HepG2 (cell line): ENCODE measurements around the gene RGMA. TPM values are rescaled to one million over a fixed set of nuclear protein-coding genes. Genes with fewer than 3 reads are reported as not detected.

Source experiments
- ATAC-seq: fragments of 200-7000 bp; cut with Tn5 transposase; 3 replicates; pipeline ENCODE4 v1.9.1; 2020; ENCODE audit warnings: mild to moderate bottlenecking, moderate library complexity
- BruUV-seq: library from RNA; stranded (reverse); fragments of 400-500 nt; replicated peaks from 2 replicates; lab custom pipeline; 2021; lab: Mats Ljungman, UMichigan
- CTCF ChIA-PET: fragments of 300-600 bp; formaldehyde crosslinking; extraction: SDS; loops from one replicate; lab custom pipeline; 2021; ENCODE audit warnings: low total read pairs, inconsistent platforms, low intra/inter-chr PET ratio; lab: Yijun Ruan, JAX
- POLR2A ChIA-PET: fragments of 350-600 bp; sonication (Branson Sonifier 250); formaldehyde crosslinking; loops from one replicate; lab custom pipeline; 2020; ENCODE audit warnings: antibody characterized with exemption, inconsistent platforms; lab: Yijun Ruan, JAX
- DNase-seq: peaks from one replicate; pipeline ENCODE4 v3.0.0-alpha.2; 2015; ENCODE audit warnings: low spot score
- FAIRE-seq: peaks from 3 replicates; lab custom pipeline; 2011; peaks lifted over from hg19 to GRCh38; lab: Jason Lieb, UNC
- H2AFZ ChIP-seq: one replicate; pipeline ENCODE4 v1.6.1; 2011; ENCODE audit warnings: low read length, inconsistent platforms
- H3K27ac ChIP-seq: fragments of 300-600 bp; 3 replicates; pipeline ENCODE4 v1.8.0; 2011; ENCODE audit warnings: mixed run types, mild to moderate bottlenecking, mixed read lengths, low read length, inconsistent platforms; ENCODE audit not compliant: insufficient read depth; ENCODE audit errors: extremely low read length
- H3K27me3 ChIP-seq, 2 experiments: fragments of 200-600 bp in 1 of 2; 2 replicates in 1 of 2; 3 replicates in 1 of 2; pipeline versions ENCODE4 v1.6.0 to v1.8.0; 2011; ENCODE audit warnings: low read length in 2 of 2, mild to moderate bottlenecking in 2 of 2, moderate library complexity in 2 of 2, inconsistent platforms in 1 of 2; ENCODE audit not compliant: insufficient read depth in 2 of 2, control insufficient read depth in 1 of 2
- H3K36me3 ChIP-seq, 2 experiments: fragments of 200-600 bp in 1 of 2; replicated peaks in 1 of 2; 2 replicates in 1 of 2; 3 replicates in 1 of 2; pipeline versions ENCODE4 v1.5.1 to v1.8.0; 2011; ENCODE audit warnings: low read length in 2 of 2, inconsistent platforms in 1 of 2; ENCODE audit not compliant: insufficient read depth in 2 of 2, control insufficient read depth in 1 of 2
- H3K4me1 ChIP-seq: 2 replicates; pipeline ENCODE4 v1.5.1; 2012; ENCODE audit warnings: low read length, inconsistent platforms; ENCODE audit not compliant: insufficient read depth
- H3K4me2 ChIP-seq: 2 replicates; pipeline ENCODE4 v1.6.0; 2011; ENCODE audit warnings: low read depth, low read length, inconsistent platforms
- H3K4me3 ChIP-seq, 3 experiments: fragments of 200-600 bp in 1 of 3; sonication (generic), shearing (Covaris generic) in 1 of 3; replicated peaks in 1 of 3; 2 replicates each; pipeline ENCODE4 v1.5.1; 2011 to 2016; ENCODE audit warnings: low read length in 3 of 3, inconsistent platforms in 2 of 3, low read depth in 2 of 3, mild to moderate bottlenecking in 2 of 3, control low read depth in 1 of 3, mixed read lengths in 1 of 3; ENCODE audit not compliant: insufficient read depth in 1 of 3
- H3K79me2 ChIP-seq: one replicate; pipeline ENCODE4 v1.6.1; 2011; ENCODE audit warnings: low read length, inconsistent platforms; ENCODE audit not compliant: insufficient read depth
- H3K9ac ChIP-seq: 2 replicates; pipeline ENCODE4 v1.6.0; 2011; ENCODE audit warnings: mild to moderate bottlenecking, low read depth, low read length, inconsistent platforms; ENCODE audit not compliant: insufficient read depth
- H3K9me3 ChIP-seq: 2 replicates; pipeline ENCODE4 v1.5.1; 2012; ENCODE audit warnings: mild to moderate bottlenecking, low read length
- H4K20me1 ChIP-seq: 2 replicates; pipeline ENCODE4 v1.6.0; 2011; ENCODE audit warnings: inconsistent platforms, mild to moderate bottlenecking, low read length, moderate library complexity; ENCODE audit not compliant: insufficient read depth
- DRAP1 ChIP-seq: IDR thresholded peaks from 2 replicates; pipeline ENCODE4 v1.6.1; 2016; ENCODE audit warnings: missing genetic modification reagents, missing compliant biosample characterization
- EHMT2 ChIP-seq: fragments of 200-600 bp; sonication (generic); IDR thresholded peaks from 2 replicates; pipeline ENCODE4 v1.7.0; 2017; ENCODE audit warnings: antibody characterized with exemption, low read depth, low read length, borderline replicate concordance
- ELK4 ChIP-seq: sonication (generic); formaldehyde crosslinking; IDR thresholded peaks from 2 replicates; pipeline ENCODE4 v1.9.0; 2021; ENCODE audit warnings: missing genetic modification reagents, borderline replicate concordance
- IKZF1 ChIP-seq: fragments of 450-650 bp; IDR thresholded peaks from 2 replicates; pipeline ENCODE4 v1.7.1; 2016
- KAT8 ChIP-seq: IDR thresholded peaks from 2 replicates; pipeline ENCODE4 v1.6.1; 2016; ENCODE audit warnings: missing genetic modification reagents, missing compliant biosample characterization
- MAFG ChIP-seq: sonication (generic); formaldehyde crosslinking; IDR thresholded peaks from 2 replicates; pipeline ENCODE4 v1.5.1; 2020; ENCODE audit warnings: mild to moderate bottlenecking, missing genetic modification reagents
- NFIC ChIP-seq: IDR thresholded peaks from 2 replicates; pipeline ENCODE4 v1.6.1; 2012; ENCODE audit warnings: mild to moderate bottlenecking, low read length, inconsistent platforms
- NR3C1 ChIP-seq: sonication (generic); formaldehyde crosslinking; IDR thresholded peaks from 2 replicates; pipeline ENCODE4 v1.4.0; 2020; ENCODE audit warnings: missing genetic modification reagents
- RCOR2 ChIP-seq: IDR thresholded peaks from 2 replicates; pipeline ENCODE4 v1.6.1; 2016; ENCODE audit warnings: missing biosample characterization, missing genetic modification reagents
- SIN3A ChIP-seq: IDR thresholded peaks from 2 replicates; pipeline ENCODE4 v1.6.1; 2011; ENCODE audit warnings: low read depth, mild to moderate bottlenecking, control low read depth, low read length, borderline replicate concordance
- ZBTB38 ChIP-seq: sonication (generic); formaldehyde crosslinking; IDR thresholded peaks from 2 replicates; pipeline ENCODE4 v1.5.1; 2020; ENCODE audit warnings: mild to moderate bottlenecking, missing genetic modification reagents
- ZFY ChIP-seq: sonication (generic); formaldehyde crosslinking; IDR thresholded peaks from 2 replicates; pipeline ENCODE4 v1.4.0; 2020; ENCODE audit warnings: missing genetic modification reagents
- ZNF274 ChIP-seq: sonication (generic); formaldehyde crosslinking; IDR thresholded peaks from 2 replicates; pipeline ENCODE4 v1.5.1; 2020; ENCODE audit warnings: mild to moderate bottlenecking, missing genetic modification reagents
- ZNF281 ChIP-seq: sonication (generic); formaldehyde crosslinking; IDR thresholded peaks from 2 replicates; pipeline ENCODE4 v1.4.0; 2020; ENCODE audit warnings: missing genetic modification reagents, borderline replicate concordance
- ZNF367 ChIP-seq: sonication (generic); formaldehyde crosslinking; IDR thresholded peaks from 2 replicates; pipeline ENCODE4 v1.4.0; 2020; ENCODE audit warnings: missing genetic modification reagents, borderline replicate concordance
- ZNF580 ChIP-seq: IDR thresholded peaks from 2 replicates; pipeline ENCODE4 v1.6.1; 2016; ENCODE audit warnings: low read depth, borderline replicate concordance
- ZSCAN20 ChIP-seq: sonication (generic); formaldehyde crosslinking; IDR thresholded peaks from 2 replicates; pipeline ENCODE4 v1.4.0; 2020; ENCODE audit warnings: missing genetic modification reagents, mild to moderate bottlenecking, borderline replicate concordance
- WGBS: methylation state at CpG from one replicate; pipeline ENCODE4 v1.1.6; 2017; ENCODE audit warnings: low lambda C conversion rate; 5-methylcytosine and 5-hydroxymethylcytosine counted together
- in situ Hi-C: cut with HindIII; loops from 2 replicates; pipeline ENCODE4 v1.10.0; 2017; ENCODE audit warnings: low pct_unique_long_range_greater_than_20kb; ENCODE audit not compliant: extremely low pct_ligation_motif_present
- intact Hi-C: fragments of 100-400 bp; cut with micrococcal nuclease; formaldehyde crosslinking; loops from one replicate; pipeline ENCODE4 v1.10.0; 2022; ENCODE audit not compliant: unreplicated experiment
- polyA plus RNA-seq, 8 experiments: library from polyadenylated mRNA; depleted of rRNA in 3 of 8; stranded (reverse) in 7 of 8; unstranded in 1 of 8; fragments of >200 nt; fragmentation: Illumina TruSeq in 4 of 8; extraction: Trizol in 4 of 8; gene quantifications; 2 replicates each; pipeline versions ENCODE4 v1.2.1 to v1.2.3, GENCODE V29; 2011 to 2016; ENCODE audit warnings: low read depth in 4 of 8, missing spikeins in 1 of 8, mixed read lengths in 1 of 8; ENCODE audit not compliant: insufficient read depth in 1 of 8
- total RNA-seq, 5 experiments: library from RNA; depleted of rRNA; stranded (reverse); fragments of >200 nt; fragmentation: Illumina TruSeq; extraction: Trizol; gene quantifications; 2 replicates each; pipeline ENCODE4 v1.2.3, GENCODE V29; 2016; ENCODE audit warnings: low read depth in 1 of 5

The RGMA gene
- total and polyA plus RNA-seq, 2 of the 13 experiments (the other 11 are each of a cell fraction or from before 2014, with no cell fraction given) = not detected

- no peak for TF ChIP-seq ZNF281 (CRISPR knock-in tag)
Observed at GRCh38 chr15:93102211-93102610, 13.2 kb upstream of the RGMA start (continued).

- Histone ChIP-seq H3K9ac (no peak overlapping the region), H3K79me2 (no peaks in the 10 kb centered on the region), H3K4me2 (no peak overlapping the region), H4K20me1 (no peaks in the 10 kb centered on the region), H3K27ac (no peak overlapping the region), H3K4me3 (no peak overlapping the region), H2AFZ (no peak overlapping the region), H3K36me3 (no peaks in the 10 kb centered on the region), H3K9me3 (no peaks in the 10 kb centered on the region), H3K4me1 (no peaks in the 10 kb centered on the region), H3K27me3 (peaks cover 3 to 38% of the 10 kb centered on the region in 2 experiments)
- WGBS = 0% methylated on average over 2 of the region's 6 CpGs
- DNase-seq (no peak), FAIRE-seq (no peak), ATAC-seq (no peak)
- in situ Hi-C loops = loop anchor here (25.0 kb wide), 1 partner anchor 244 kb away; no protein-coding TSS in a partner anchor
- ChIA-PET POLR2A (no interaction called here), CTCF (no interaction called here)
- no TSS peak for BruUV-seq
- intact Hi-C loops = no loop called here
- TF ChIP-seq RCOR2 (CRISPR knock-in tag) = no peak
- no peak for TF ChIP-seq ZBTB38
- TF ChIP-seq KAT8 (CRISPR knock-in tag) = no peak
- no peak for TF ChIP-seq SIN3A
- no peak for TF ChIP-seq ELK4
- TF ChIP-seq DRAP1 (CRISPR knock-in tag) = no peak
- TF ChIP-seq EHMT2 = no peak
- TF ChIP-seq NFIC = no peak
- TF ChIP-seq ZNF274 (CRISPR knock-in tag) = no peak
- no peak for TF ChIP-seq NR3C1 (CRISPR knock-in tag)
- no peak for TF ChIP-seq ZNF580 (CRISPR knock-in tag)
- TF ChIP-seq ZNF367 (CRISPR knock-in tag) = no peak
- TF ChIP-seq ZSCAN20 (CRISPR knock-in tag) = no peak
- TF ChIP-seq IKZF1 = no peak
- TF ChIP-seq ZFY (CRISPR knock-in tag) = no peak
- TF ChIP-seq MAFG (CRISPR knock-in tag) = no peak
Observed at GRCh38 chr15:93093765-93094164, 4.8 kb upstream of the RGMA start.
